ENCODE data around the gene TBC1D22B. TPM values are rescaled to one million over a fixed set of nuclear protein-coding genes. Genes with fewer than 3 reads are reported as not detected.

The TBC1D22B gene
- total RNA-seq, 4 donors from 2014 or later, result 14.8 to 19.6 (median 17.6) TPM

GRCh38 chr6:37273690-37274089 lies 16.1 kb downstream of the TBC1D22B start:
- H3K4me3 ChIP-seq (ENCODE audit: low read depth, poor library complexity, severe bottlenecking), result no peak overlapping the region
- DNase-seq (ENCODE audit: low spot score in 2 of 2), result no peak
- TF ChIP-seq POLR2A (IDR thresholded peaks at IDR 0.05) (no peak), CTCF (IDR thresholded peaks at IDR 0.05) (no peak)
- intact Hi-C loops (cut with DNase I; ENCODE audit: low total_unique reads), result no loop called here
- 65 to 75% methylated on average over 3 of the region's 3 CpGs for WGBS, 2 donors

GRCh38 chr6:37275350-37275749 lies 17.8 kb downstream of the TBC1D22B start:
- H3K4me3 ChIP-seq (ENCODE audit: low read depth, poor library complexity, severe bottlenecking), result no peak overlapping the region
- no peak for DNase-seq (ENCODE audit: low spot score in 2 of 2)
- intact Hi-C loops (cut with DNase I; ENCODE audit: low total_unique reads), result no loop called here
- WGBS, 2 donors, result 92 to 97% methylated on average over 1 of the region's 1 CpG
- no peak for TF ChIP-seq CTCF (IDR thresholded peaks at IDR 0.05)
- TF ChIP-seq POLR2A (IDR thresholded peaks at IDR 0.05), result no peak

- WGBS, 2 donors, result 86 to 93% methylated on average over 6 of the region's 6 CpGs
- TF ChIP-seq CTCF (IDR thresholded peaks at IDR 0.05) (no peak), POLR2A (IDR thresholded peaks at IDR 0.05) (no peak)
- no peak for DNase-seq (ENCODE audit: low spot score in 2 of 2)
- intact Hi-C loops (cut with DNase I; ENCODE audit: low total_unique reads), result no loop called here
- no peak overlapping the region for H3K4me3 ChIP-seq (ENCODE audit: low read depth, poor library complexity, severe bottlenecking)
Measured at GRCh38 chr6:37277001-37277409, 19.4 kb downstream of the TBC1D22B start.

GRCh38 chr6:37279366-37280134 lies 22.0 kb downstream of the TBC1D22B start:
- intact Hi-C loops (cut with DNase I; ENCODE audit: low total_unique reads), result no loop called here
- WGBS, 2 donors, result 87 to 91% methylated on average over 9 of the region's 9 CpGs

GRCh38 chr6:37280162-37280887 lies 22.8 kb downstream of the TBC1D22B start:
- TF ChIP-seq CTCF (IDR thresholded peaks at IDR 0.05) (no peak), POLR2A (IDR thresholded peaks at IDR 0.05) (no peak)
- WGBS, 2 donors, result 86 to 90% methylated on average over 8 of the region's 8 CpGs
- DNase-seq (ENCODE audit: low spot score in 2 of 2), result no peak
- H3K4me3 ChIP-seq (ENCODE audit: low read depth, poor library complexity, severe bottlenecking), result no peak overlapping the region
- intact Hi-C loops (cut with DNase I; ENCODE audit: low total_unique reads), result no loop called here

More at GRCh38 chr6:37279366-37280134, 22.0 kb downstream of the TBC1D22B start:
- DNase-seq (ENCODE audit: low spot score in 2 of 2), result no peak
- TF ChIP-seq POLR2A (IDR thresholded peaks at IDR 0.05), result no peak
- no peak for TF ChIP-seq CTCF (IDR thresholded peaks at IDR 0.05)
- no peak overlapping the region for H3K4me3 ChIP-seq (ENCODE audit: low read depth, poor library complexity, severe bottlenecking)

Measured in lower leg skin (tissue), 4 donors.